H1 (cell line): ENCODE data around the gene MMEL1. TPM values are rescaled to one million over a fixed set of nuclear protein-coding genes. Genes with fewer than 3 reads are reported as not detected.

Experiments used
- CTCF ChIA-PET: fragments of 300-600 bp; sonication (Branson Sonifier 250); formaldehyde crosslinking; loops from one replicate; lab custom pipeline; 2021; ENCODE audit not compliant: partially characterized antibody; lab: Charles Lee
- POLR2A ChIA-PET: fragments of 300-600 bp; sonication (Branson Sonifier 250); formaldehyde crosslinking; loops from one replicate; lab custom pipeline; 2021; ENCODE audit warnings: inconsistent platforms; ENCODE audit not compliant: partially characterized antibody; lab: Charles Lee
- DNase-seq, 2 experiments: peaks; one replicate each; pipeline versions ENCODE4 v3.0.0 to v3.0.0-alpha.2; 2010 to 2022; ENCODE audit warnings: low spot score in 2 of 2, low read depth in 1 of 2, mixed read lengths in 1 of 2
- FAIRE-seq: peaks from 2 replicates; lab custom pipeline; 2011; peaks lifted over from hg19 to GRCh38; lab: Jason Lieb, UNC
- H2AFZ ChIP-seq: 2 replicates; pipeline ENCODE4 v1.8.1; 2012; ENCODE audit warnings: low read length, inconsistent platforms
- H2AK5ac ChIP-seq: 2 replicates; pipeline ENCODE4 v1.6.1; 2013; ENCODE audit warnings: low read depth, low read length
- H2BK120ac ChIP-seq: replicated peaks from 2 replicates; pipeline ENCODE3; 2013; ENCODE audit warnings: low read depth, low read length, inconsistent platforms
- H2BK12ac ChIP-seq: 2 replicates; pipeline ENCODE4 v1.6.1; 2013; ENCODE audit warnings: low read depth, low read length
- H2BK15ac ChIP-seq: 2 replicates; pipeline ENCODE4 v1.6.1; 2013; ENCODE audit warnings: low read length
- H2BK20ac ChIP-seq: 2 replicates; pipeline ENCODE4 v1.6.1; 2013; ENCODE audit warnings: low read length
- H2BK5ac ChIP-seq: 2 replicates; pipeline ENCODE4 v1.6.1; 2013; ENCODE audit warnings: low read depth, low read length
- H3K14ac ChIP-seq: 2 replicates; pipeline ENCODE4 v1.6.1; 2013; ENCODE audit warnings: inconsistent platforms; ENCODE audit not compliant: insufficient read length
- H3K18ac ChIP-seq: 2 replicates; pipeline ENCODE4 v1.6.1; 2013; ENCODE audit warnings: low read length; ENCODE audit errors: extremely low read depth
- H3K23ac ChIP-seq: 2 replicates; pipeline ENCODE4 v1.6.1; 2013; ENCODE audit warnings: inconsistent platforms; ENCODE audit not compliant: insufficient read length
- H3K23me2 ChIP-seq: 2 replicates; pipeline ENCODE4 v1.6.1; 2013; ENCODE audit warnings: low read depth, low read length
- H3K27ac ChIP-seq: 2 replicates; pipeline ENCODE4 v1.6.1; 2011; ENCODE audit warnings: low read depth, low read length, inconsistent platforms
- H3K27me3 ChIP-seq, 4 experiments: replicated peaks in 1 of 4; 1 replicate in 1 of 4; 2 replicates in 3 of 4; pipeline versions ENCODE4 v1.6.1 to v1.8.1; 2011 to 2013; ENCODE audit warnings: low read length in 3 of 4, mild to moderate bottlenecking in 3 of 4, inconsistent platforms in 2 of 4, mixed read lengths in 2 of 4, moderate library complexity in 1 of 4; ENCODE audit not compliant: control insufficient read depth in 3 of 4, insufficient read depth in 3 of 4; ENCODE audit errors: extremely low read depth in 1 of 4
- H3K36me3 ChIP-seq, 4 experiments: 2 replicates each; pipeline versions ENCODE4 v1.6.1 to v1.8.1; 2011 to 2013; ENCODE audit warnings: mild to moderate bottlenecking in 4 of 4, low read length in 3 of 4, moderate library complexity in 2 of 4, control low read depth in 1 of 4, inconsistent platforms in 1 of 4; ENCODE audit not compliant: insufficient read depth in 4 of 4, control insufficient read depth in 2 of 4
- H3K4ac ChIP-seq: replicated peaks from 2 replicates; pipeline ENCODE3; 2013; ENCODE audit warnings: low read length, low read depth, mixed read lengths, inconsistent platforms; ENCODE audit not compliant: insufficient read length
- H3K4me1 ChIP-seq, 4 experiments: replicated peaks in 1 of 4; 1 replicate in 1 of 4; 2 replicates in 3 of 4; pipeline versions ENCODE4 v1.6.1 to v1.8.1; 2011 to 2013; ENCODE audit warnings: low read length in 3 of 4, inconsistent platforms in 2 of 4, mixed read lengths in 1 of 4; ENCODE audit not compliant: insufficient read depth in 4 of 4, control insufficient read depth in 3 of 4
- H3K4me2 ChIP-seq, 2 experiments: 2 replicates each; pipeline versions ENCODE4 v1.6.1 to v1.8.1; 2011 to 2013; ENCODE audit warnings: low read depth in 2 of 2, low read length in 2 of 2, control low read depth in 1 of 2, inconsistent platforms in 1 of 2, mild to moderate bottlenecking in 1 of 2; ENCODE audit not compliant: insufficient read depth in 1 of 2
- H3K4me3 ChIP-seq, 4 experiments: fragments of 200-600, 300-600 bp in 1 of 4; sonication (generic), shearing (Covaris generic), sonication (Bioruptor Twin) in 1 of 4; 2 replicates each; pipeline versions ENCODE4 v1.5.1 to v1.8.1; 2011 to 2016; ENCODE audit warnings: low read length in 4 of 4, low read depth in 3 of 4, control low read depth in 2 of 4, inconsistent platforms in 2 of 4, mild to moderate bottlenecking in 2 of 4, mixed read lengths in 1 of 4, moderate library complexity in 1 of 4; ENCODE audit not compliant: insufficient read depth in 2 of 4; ENCODE audit errors: extremely low read depth in 1 of 4
- H3K56ac ChIP-seq: replicated peaks from 2 replicates; pipeline ENCODE3; 2013; ENCODE audit warnings: low read depth, mild to moderate bottlenecking, mixed read lengths, low read length, inconsistent platforms; ENCODE audit not compliant: insufficient read length
- H3K79me1 ChIP-seq: 2 replicates; pipeline ENCODE4 v1.6.1; 2013; ENCODE audit warnings: low read depth, low read length, control low read depth
- H3K79me2 ChIP-seq, 2 experiments: 2 replicates each; pipeline versions ENCODE4 v1.6.1 to v1.8.1; 2012 to 2013; ENCODE audit warnings: low read length in 2 of 2, mild to moderate bottlenecking in 2 of 2, inconsistent platforms in 1 of 2; ENCODE audit not compliant: insufficient read depth in 2 of 2, control insufficient read depth in 1 of 2
- H3K9ac ChIP-seq, 4 experiments: replicated peaks in 1 of 4; 1 replicate in 1 of 4; 2 replicates in 3 of 4; pipeline versions ENCODE4 v1.6.1 to v1.8.1; 2011 to 2013; ENCODE audit warnings: low read depth in 3 of 4, low read length in 3 of 4, control low read depth in 2 of 4, mild to moderate bottlenecking in 2 of 4, moderate library complexity in 2 of 4, inconsistent platforms in 1 of 4; ENCODE audit errors: extremely low read depth in 1 of 4
- H3K9me3 ChIP-seq, 2 experiments: 2 replicates each; pipeline versions ENCODE4 v1.6.1 to v1.8.1; 2012 to 2013; ENCODE audit warnings: mild to moderate bottlenecking in 2 of 2, moderate library complexity in 2 of 2, control low read depth in 1 of 2, inconsistent platforms in 1 of 2, low read depth in 1 of 2, low read length in 1 of 2, mixed read lengths in 1 of 2; ENCODE audit not compliant: insufficient read depth in 2 of 2
- H4K20me1 ChIP-seq, 2 experiments: replicated peaks in 1 of 2; 2 replicates each; pipeline versions ENCODE3 to v1.8.1; 2011 to 2013; ENCODE audit warnings: inconsistent platforms in 2 of 2, low read length in 2 of 2, mild to moderate bottlenecking in 1 of 2; ENCODE audit not compliant: insufficient read depth in 2 of 2, control insufficient read depth in 1 of 2
- H4K5ac ChIP-seq: 2 replicates; pipeline ENCODE4 v1.6.1; 2013; ENCODE audit warnings: low read length, low read depth, mixed read lengths, inconsistent platforms; ENCODE audit not compliant: insufficient read length
- H4K8ac ChIP-seq: 2 replicates; pipeline ENCODE4 v1.8.0; 2013; ENCODE audit warnings: mild to moderate bottlenecking, moderate library complexity, low read length, inconsistent platforms; ENCODE audit not compliant: insufficient read depth; ENCODE audit errors: extremely low read depth
- H4K91ac ChIP-seq: replicated peaks from 2 replicates; pipeline ENCODE3; 2013; ENCODE audit warnings: low read length, mixed read lengths, inconsistent platforms; ENCODE audit not compliant: insufficient read length
- BRCA1 ChIP-seq: IDR thresholded peaks from 2 replicates; pipeline ENCODE4 v1.6.1; 2012; ENCODE audit warnings: low read depth, low read length, improper control_type of control experiment
- CREB1 ChIP-seq: IDR thresholded peaks from 2 replicates; pipeline ENCODE4 v1.6.1; 2012; ENCODE audit warnings: inconsistent platforms
- KDM4A ChIP-seq: IDR thresholded peaks from one replicate; pipeline ENCODE4 v1.7.1; 2012; ENCODE audit warnings: low read depth, mild to moderate bottlenecking, moderate library complexity, low read length, inconsistent platforms; ENCODE audit not compliant: severe bottlenecking
- MAFK ChIP-seq: IDR thresholded peaks from 2 replicates; pipeline ENCODE4 v1.6.1; 2012; ENCODE audit warnings: low read depth, mild to moderate bottlenecking, improper control_type of control experiment, low read length
- POLR2A ChIP-seq, 2 experiments: IDR thresholded peaks; 1 replicate in 1 of 2; 2 replicates in 1 of 2; pipeline ENCODE4 v1.6.1; 2011; ENCODE audit warnings: low read depth in 2 of 2, low read length in 2 of 2, mild to moderate bottlenecking in 2 of 2; ENCODE audit errors: control extremely low read depth in 1 of 2
- RBBP5 ChIP-seq: IDR thresholded peaks from 2 replicates; pipeline ENCODE4 v1.7.1; 2012; ENCODE audit warnings: low read depth, mild to moderate bottlenecking, inconsistent platforms, low read length, moderate library complexity, borderline replicate concordance
- SIRT6 ChIP-seq: IDR thresholded peaks from one replicate; pipeline ENCODE4 v1.7.1; 2012; ENCODE audit warnings: low read length, inconsistent platforms
- SIX5 ChIP-seq: IDR thresholded peaks from 2 replicates; pipeline ENCODE4 v1.6.1; 2011; ENCODE audit warnings: mild to moderate bottlenecking, low read depth, low read length
- SP2 ChIP-seq: IDR thresholded peaks from 2 replicates; pipeline ENCODE4 v1.6.1; 2012; ENCODE audit warnings: mild to moderate bottlenecking, low read length, inconsistent platforms
- TAF7 ChIP-seq: optimal IDR thresholded peaks from 2 replicates; pipeline ENCODE3; 2011; ENCODE audit warnings: low read depth, mild to moderate bottlenecking, inconsistent platforms, low read length, moderate library complexity, borderline replicate concordance
- USF2 ChIP-seq: IDR thresholded peaks from 2 replicates; pipeline ENCODE4 v1.6.1; 2011; ENCODE audit warnings: low read length, improper control_type of control experiment
- ZNF274 ChIP-seq: IDR thresholded peaks from 2 replicates; pipeline ENCODE4 v1.7.0; 2012; ENCODE audit warnings: low read length, borderline replicate concordance; ENCODE audit errors: extremely low read depth
- WGBS, 2 experiments: shearing (Covaris generic) in 1 of 2; methylation state at CpG; one replicate each; pipeline versions ENCODE4 v1.1.6 to v1.1.7; 2013 to 2015; ENCODE audit warnings: low lambda C conversion rate in 2 of 2, mixed read lengths in 2 of 2, inconsistent platforms in 1 of 2, low coverage in 1 of 2, missing lambda C conversion rate in 1 of 2; ENCODE audit not compliant: insufficient replicate concordance in 2 of 2, insufficient coverage in 1 of 2, insufficient read length in 1 of 2; ENCODE audit errors: extremely low coverage in 1 of 2, missing lambda C conversion rate in 1 of 2; 5-methylcytosine and 5-hydroxymethylcytosine counted together
- polyA plus RNA-seq, 7 experiments: library from polyadenylated mRNA; depleted of rRNA in 3 of 7; stranded (reverse) in 5 of 7; unstranded in 2 of 7; fragments of >200 nt in 5 of 7; fragments of 200-250 nt in 2 of 7; gene quantifications; 1 replicate in 5 of 7; 2 replicates in 1 of 7; 4 replicates in 1 of 7; pipeline versions ENCODE4 v1.2.1 to v1.2.3, GENCODE V29; 2011 to 2013; ENCODE audit warnings: missing spikeins in 2 of 7, mixed read lengths in 2 of 7
- total RNA-seq: library from RNA; stranded (reverse); fragmentation: NEBNext Ultra II Directional; extraction: Animal tissue kit (Norgen Biotek cat#: 25700); gene quantifications from 2 replicates; pipeline ENCODE4 v1.2.1, GENCODE V29; 2021

Gene MMEL1
- total and polyA plus RNA-seq, 2 of the 8 experiments (the other 6 are each of a cell fraction or from before 2014, with no cell fraction given), result 0.91 to 1.7 TPM

- H3K9ac ChIP-seq, result no peak overlapping the region
- no peaks in the 10 kb centered on the region; a peak in 1 of 4 replicates for H3K79me2 ChIP-seq
- no peak overlapping the region for H3K4me3 ChIP-seq
- CTCF ChIA-PET, result interaction anchor here (1.4 kb wide), 1 partner anchor 83 kb away, joined by 4 read pairs; no protein-coding TSS in a partner anchor
- H3K4me1 ChIP-seq, result peaks cover 0 to 13% (median 11%) of the 10 kb centered on the region in 4 experiments; a peak in 5 of 7 replicates
- no peak overlapping the region for H3K27ac ChIP-seq
- no peak overlapping the region for H2AK5ac ChIP-seq
- no peaks in the 10 kb centered on the region for H3K79me1 ChIP-seq
- FAIRE-seq (no peak), DNase-seq (no peak)
- no peak overlapping the region for H2BK12ac ChIP-seq
- H3K9me3 ChIP-seq, result peaks cover 20 to 35% of the 10 kb centered on the region in 2 experiments
- H2BK20ac ChIP-seq, result no peak overlapping the region
- H2BK120ac ChIP-seq, result no peak overlapping the region
- H2AFZ ChIP-seq, result no peak overlapping the region
- H4K91ac ChIP-seq, result no peak overlapping the region
- H3K36me3 ChIP-seq, result no peaks in the 10 kb centered on the region
- 0 out of 7 replicates have a peak, but pooled peaks cover 0 to 2% (median 0%) of the 10 kb centered on the region in 4 experiments for H3K27me3 ChIP-seq
- no peak overlapping the region for H3K4me2 ChIP-seq
- H2BK5ac ChIP-seq, result no peak overlapping the region
- H4K20me1 ChIP-seq, result peaks cover 0 to 2% of the 10 kb centered on the region in 2 experiments
- no peak overlapping the region for H4K5ac ChIP-seq
- no peak overlapping the region for H3K18ac ChIP-seq
- no peak overlapping the region for H3K14ac ChIP-seq
- H3K56ac ChIP-seq, result no peak overlapping the region
- no peak overlapping the region for H2BK15ac ChIP-seq
- TF ChIP-seq USF2 (no peak), POLR2A (IDR thresholded peaks at IDR 0.05; ENCODE audit: control extremely low read depth in 1 of 2, low read depth in 2 of 2, low read length in 2 of 2) (no peak), SIRT6 (no peak), TAF7 (no peak), MAFK (no peak), BRCA1 (no peak), KDM4A (no peak), RBBP5 (no peak), SIX5 (no peak), CREB1 (no peak), SP2 (no peak), ZNF274 (no peak)
- TF ChIP-seq, all 59 proteins: peak for 0
- Histone ChIP-seq H3K4ac (no peak overlapping the region), H4K8ac (no peak overlapping the region), H3K23me2 (peaks cover 11% of the 10 kb centered on the region; the same call in 1 of the 2 replicates), H3K23ac (no peak overlapping the region)
- 80% methylated on average over 14 of the region's 14 CpGs; no CpG with 5 or more reads in 1 of the 2 experiments for WGBS, 2 experiments
- POLR2A ChIA-PET, result no interaction called here
These were observed 12.3 kb upstream of the MMEL1 start for GRCh38 chr1:2645143-2645542.
